BJ (cell line): ENCODE measurements around the gene MARCHF3. TPM values are rescaled to one million over a fixed set of nuclear protein-coding genes. Genes with fewer than 3 reads are reported as not detected.
"Not testable (repeated sequence)": the region's sequence is repeated elsewhere in the genome, so short reads cannot be mapped to it uniquely, and the experiment has no call there.

Source experiments
- CTCF ChIA-PET: fragments of 350-600 bp; formaldehyde crosslinking; extraction: SDS; loops from one replicate; lab custom pipeline; 2021; ENCODE audit warnings: antibody characterized with exemption, inconsistent platforms; lab: Yijun Ruan, JAX
- POLR2A ChIA-PET: fragments of 300-600 bp; sonication (Branson Sonifier 250); formaldehyde crosslinking; extraction: SDS; loops from one replicate; lab custom pipeline; 2021; ENCODE audit warnings: antibody characterized with exemption; lab: Charles Lee
- DNase-seq: peaks from one replicate; pipeline ENCODE4 v3.0.0-alpha.2; 2011; ENCODE audit warnings: low read depth
- H3K27me3 ChIP-seq: 2 replicates; pipeline ENCODE4 v1.6.0; 2011; ENCODE audit warnings: low read length; ENCODE audit not compliant: control insufficient read depth, insufficient read depth
- H3K36me3 ChIP-seq: 2 replicates; pipeline ENCODE4 v1.5.1; 2011; ENCODE audit warnings: low read length; ENCODE audit not compliant: control insufficient read depth, insufficient read depth
- H3K4me3 ChIP-seq: 2 replicates; pipeline ENCODE4 v1.5.1; 2011; ENCODE audit warnings: low read depth, mild to moderate bottlenecking, control low read depth, low read length
- CTCF ChIP-seq: IDR thresholded peaks from 2 replicates; pipeline ENCODE4 v1.5.1; 2011; ENCODE audit warnings: low read depth, mild to moderate bottlenecking, control low read depth, inconsistent platforms, low read length, moderate library complexity; ENCODE audit not compliant: insufficient read depth
- polyA plus RNA-seq: library from polyadenylated mRNA; depleted of rRNA; stranded (reverse); fragments of >200 nt; gene quantifications from 2 replicates; pipeline ENCODE4 v1.2.3, GENCODE V29; 2011

MARCHF3 gene
- polyA plus RNA-seq, 1 experiment: 8.6 TPM

- no peak for TF ChIP-seq CTCF
- H3K36me3 ChIP-seq: no peaks in the 10 kb centered on the region
- POLR2A ChIA-PET: no interaction called here
- CTCF ChIA-PET: no interaction called here
- H3K4me3 ChIP-seq: no peak overlapping the region
- no peaks in the 10 kb centered on the region for H3K27me3 ChIP-seq
- DNase-seq: no peak
Measured at GRCh38 chr5:127007522-127007921, 22.8 kb downstream of the MARCHF3 start.

GRCh38 chr5:127006744-127007143 lies 23.6 kb downstream of the MARCHF3 start:
- CTCF ChIA-PET: interaction anchor here (1.1 kb wide), 1 partner anchor 19 kb away, joined by 4 read pairs; no protein-coding TSS in a partner anchor
- POLR2A ChIA-PET: no interaction called here
- no peak for DNase-seq
- Histone ChIP-seq H3K4me3 (no peak overlapping the region), H3K27me3 (no peaks in the 10 kb centered on the region), H3K36me3 (no peaks in the 10 kb centered on the region)
- TF ChIP-seq CTCF: no peak

GRCh38 chr5:127005282-127005681 lies 25.1 kb downstream of the MARCHF3 start:
- POLR2A ChIA-PET: not testable (repeated sequence)

GRCh38 chr5:127004721-127005120 lies 25.6 kb downstream of the MARCHF3 start:
- Histone ChIP-seq H3K36me3 (no peaks in the 10 kb centered on the region), H3K4me3 (no peak overlapping the region), H3K27me3 (no peaks in the 10 kb centered on the region)
- TF ChIP-seq CTCF: no peak
- POLR2A ChIA-PET: no interaction called here
- CTCF ChIA-PET: interaction anchor here (0.6 kb wide), 1 partner anchor 149 kb away, joined by 4 read pairs; no protein-coding TSS in a partner anchor
- no peak for DNase-seq

More at GRCh38 chr5:127005282-127005681, 25.1 kb downstream of the MARCHF3 start:
- DNase-seq, H3K36me3 ChIP-seq, H3K27me3 ChIP-seq, H3K4me3 ChIP-seq, CTCF ChIA-PET: not testable (repeated sequence)

GRCh38 chr5:127003798-127004495 lies 26.4 kb downstream of the MARCHF3 start:
- no peak for TF ChIP-seq CTCF
- POLR2A ChIA-PET: no interaction called here
- Histone ChIP-seq H3K4me3 (no peak overlapping the region), H3K27me3 (no peaks in the 10 kb centered on the region), H3K36me3 (no peaks in the 10 kb centered on the region)
- CTCF ChIA-PET: interaction anchor here (0.6 kb wide), 2 partner anchors 29 to 148 kb away, joined by 3 to 4 read pairs; no protein-coding TSS in a partner anchor
- DNase-seq: no peak
